ENCODE data around the gene IFI35. TPM values are rescaled to one million over a fixed set of nuclear protein-coding genes. Genes with fewer than 3 reads are reported as not detected.
A peak's percentile ranks its signal among the peaks of the same experiment; 100 is the strongest.

The IFI35 gene
- total RNA-seq, 3 donors from 2014 or later, result 39.2 to 58.2 (median 39.3) TPM

DNA sequence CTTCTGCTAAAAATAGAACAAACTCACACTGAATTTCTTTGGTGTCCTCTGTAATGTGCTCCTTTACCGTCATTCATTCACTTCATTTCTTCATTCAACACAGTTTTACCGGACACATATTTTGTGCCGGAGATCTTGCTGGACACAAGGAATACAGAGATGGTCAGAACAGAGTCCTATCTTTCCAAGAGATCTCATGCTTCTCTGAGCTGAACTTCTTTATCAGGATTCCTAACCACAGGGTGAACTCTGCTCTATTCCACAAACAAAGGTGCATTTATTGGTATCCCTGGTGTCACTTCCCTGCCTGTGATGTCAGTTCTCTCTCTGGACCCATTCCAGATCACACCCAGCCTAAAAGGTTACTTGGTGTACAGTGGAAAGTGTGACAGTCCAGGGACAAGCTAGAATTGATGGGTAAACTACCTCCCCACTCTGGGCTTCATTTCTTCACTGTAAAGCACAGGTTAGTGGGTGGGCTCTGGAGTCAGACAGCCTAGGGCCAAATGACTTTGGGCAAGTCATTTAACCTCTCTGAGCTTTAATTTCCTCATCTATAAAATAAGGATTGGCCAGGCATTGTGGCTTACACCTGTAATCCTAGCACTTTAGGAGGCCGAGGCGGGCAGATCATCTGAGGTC lies 4.2 kb downstream of the IFI35 start:
- ATAC-seq (peak; percentile 86), DNase-seq (peak in 1 of 3 donors; percentile 85)
- intact Hi-C loops (cut with DNase I, micrococcal nuclease), result no loop called here
- Histone ChIP-seq H3K4me1 (ENCODE audit: low read depth) (peaks cover 26% of the 10 kb centered on the region), H3K36me3 (ENCODE audit: low read depth) (no peaks in the 10 kb centered on the region), H3K9me3 (no peaks in the 10 kb centered on the region), H3K4me3 (peak overlapping the region; percentile 17)
- TF ChIP-seq, protein P1, sequence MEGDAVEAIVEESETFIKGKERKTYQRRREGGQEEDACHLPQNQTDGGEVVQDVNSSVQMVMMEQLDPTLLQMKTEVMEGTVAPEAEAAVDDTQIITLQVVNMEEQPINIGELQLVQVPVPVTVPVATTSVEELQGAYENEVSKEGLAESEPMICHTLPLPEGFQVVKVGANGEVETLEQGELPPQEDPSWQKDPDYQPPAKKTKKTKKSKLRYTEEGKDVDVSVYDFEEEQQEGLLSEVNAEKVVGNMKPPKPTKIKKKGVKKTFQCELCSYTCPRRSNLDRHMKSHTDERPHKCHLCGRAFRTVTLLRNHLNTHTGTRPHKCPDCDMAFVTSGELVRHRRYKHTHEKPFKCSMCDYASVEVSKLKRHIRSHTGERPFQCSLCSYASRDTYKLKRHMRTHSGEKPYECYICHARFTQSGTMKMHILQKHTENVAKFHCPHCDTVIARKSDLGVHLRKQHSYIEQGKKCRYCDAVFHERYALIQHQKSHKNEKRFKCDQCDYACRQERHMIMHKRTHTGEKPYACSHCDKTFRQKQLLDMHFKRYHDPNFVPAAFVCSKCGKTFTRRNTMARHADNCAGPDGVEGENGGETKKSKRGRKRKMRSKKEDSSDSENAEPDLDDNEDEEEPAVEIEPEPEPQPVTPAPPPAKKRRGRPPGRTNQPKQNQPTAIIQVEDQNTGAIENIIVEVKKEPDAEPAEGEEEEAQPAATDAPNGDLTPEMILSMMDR (IDR thresholded peaks at IDR 0.05), result no peak

DNA sequence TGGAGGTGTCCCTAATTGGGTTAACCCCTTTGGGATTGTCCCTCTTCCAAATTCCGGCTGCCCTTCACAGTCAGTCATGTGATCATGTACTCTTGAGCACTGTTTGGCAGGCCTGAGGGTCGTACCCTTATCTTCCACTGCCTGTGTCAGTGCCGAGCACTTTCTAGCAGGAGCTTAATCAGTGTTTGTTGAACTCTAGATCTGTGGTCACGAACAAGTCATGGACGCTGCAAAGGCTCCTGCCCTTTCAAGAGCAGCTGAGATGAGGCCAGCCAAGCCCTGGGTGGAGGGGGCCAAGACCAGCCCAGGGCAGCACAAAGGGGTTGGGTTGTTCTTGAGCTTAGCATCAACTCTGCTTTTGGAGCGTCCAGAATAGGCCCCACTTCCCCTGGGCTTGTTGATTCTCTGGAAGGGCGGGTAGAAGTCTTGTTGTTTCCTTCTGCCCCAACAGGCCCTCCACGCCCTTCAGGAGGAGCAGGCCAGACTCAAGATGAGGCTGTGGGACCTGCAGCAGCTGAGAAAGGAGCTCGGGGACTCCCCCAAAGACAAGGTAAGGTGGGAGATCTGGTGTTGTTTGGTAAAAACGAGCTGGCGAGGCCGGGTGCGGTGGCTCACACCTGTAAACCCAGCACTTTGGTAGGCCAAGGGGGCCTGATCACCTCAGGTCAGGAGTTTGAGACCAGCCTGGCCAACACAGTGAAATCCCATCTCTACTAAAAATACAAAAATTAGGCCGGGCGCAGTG lies 5.3 kb downstream of the IFI35 start:
- H3K4me1 ChIP-seq (ENCODE audit: low read depth), result peaks cover 20% of the 10 kb centered on the region
- no peaks in the 10 kb centered on the region for H3K36me3 ChIP-seq (ENCODE audit: low read depth)
- no peak for ATAC-seq
- DNase-seq, result no peak
- TF ChIP-seq, protein P1 (IDR thresholded peaks at IDR 0.05), result no peak
- no peak overlapping the region for H3K4me3 ChIP-seq
- intact Hi-C loops (cut with DNase I, micrococcal nuclease), result no loop called here
- H3K9me3 ChIP-seq, result no peaks in the 10 kb centered on the region

DNA sequence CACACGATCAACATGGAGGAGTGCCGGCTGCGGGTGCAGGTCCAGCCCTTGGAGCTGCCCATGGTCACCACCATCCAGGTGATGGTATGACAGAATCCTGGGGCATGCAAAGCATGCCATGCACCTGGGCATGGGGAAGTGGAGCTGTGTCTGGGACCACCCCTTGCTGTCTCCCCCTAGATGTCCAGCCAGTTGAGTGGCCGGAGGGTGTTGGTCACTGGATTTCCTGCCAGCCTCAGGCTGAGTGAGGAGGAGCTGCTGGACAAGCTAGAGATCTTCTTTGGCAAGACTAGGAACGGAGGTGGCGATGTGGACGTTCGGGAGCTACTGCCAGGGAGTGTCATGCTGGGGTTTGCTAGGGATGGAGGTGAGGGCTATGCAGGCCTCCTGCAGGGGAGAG lies 6.7 kb downstream of the IFI35 start:
- Histone ChIP-seq H3K4me1 (ENCODE audit: low read depth) (peaks cover 20% of the 10 kb centered on the region), H3K36me3 (ENCODE audit: low read depth) (no peaks in the 10 kb centered on the region), H3K4me3 (no peak overlapping the region), H3K9me3 (no peaks in the 10 kb centered on the region)
- DNase-seq (no peak), ATAC-seq (no peak)
- TF ChIP-seq, protein P1 (IDR thresholded peaks at IDR 0.05), result no peak
- intact Hi-C loops (cut with DNase I, micrococcal nuclease), result no loop called here

DNA sequence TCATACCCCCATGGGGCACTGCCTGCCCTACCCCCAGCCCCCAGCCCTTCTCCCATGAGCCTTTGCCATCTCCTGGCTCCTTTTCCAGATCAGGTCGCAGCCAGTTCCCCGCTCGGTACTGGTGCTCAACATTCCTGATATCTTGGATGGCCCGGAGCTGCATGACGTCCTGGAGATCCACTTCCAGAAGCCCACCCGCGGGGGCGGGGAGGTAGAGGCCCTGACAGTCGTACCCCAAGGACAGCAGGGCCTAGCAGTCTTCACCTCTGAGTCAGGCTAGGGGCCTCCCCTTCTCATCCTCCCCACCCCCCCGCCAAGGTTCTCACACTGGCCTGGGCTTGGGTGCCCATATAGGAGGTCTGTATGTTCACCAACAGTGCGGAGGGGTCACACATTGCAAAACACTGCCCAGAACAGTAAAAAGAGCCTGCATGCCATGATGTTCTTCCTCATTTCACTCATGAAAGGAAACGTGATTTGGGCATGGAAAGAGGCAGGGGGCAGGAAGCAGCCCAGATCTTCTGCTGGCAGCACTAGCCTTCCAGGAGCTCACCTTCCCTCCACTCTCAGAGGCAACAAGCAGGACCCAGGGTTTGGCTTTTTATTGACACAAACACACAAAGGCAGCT lies 7.5 kb downstream of the IFI35 start:
- TF ChIP-seq, protein P1 (IDR thresholded peaks at IDR 0.05), result no peak
- Histone ChIP-seq H3K4me1 (ENCODE audit: low read depth) (peaks cover 21% of the 10 kb centered on the region), H3K36me3 (ENCODE audit: low read depth) (no peaks in the 10 kb centered on the region), H3K4me3 (no peak overlapping the region), H3K9me3 (no peaks in the 10 kb centered on the region)
- intact Hi-C loops (cut with DNase I, micrococcal nuclease), result no loop called here
- no peak for DNase-seq
- ATAC-seq, result no peak

DNA sequence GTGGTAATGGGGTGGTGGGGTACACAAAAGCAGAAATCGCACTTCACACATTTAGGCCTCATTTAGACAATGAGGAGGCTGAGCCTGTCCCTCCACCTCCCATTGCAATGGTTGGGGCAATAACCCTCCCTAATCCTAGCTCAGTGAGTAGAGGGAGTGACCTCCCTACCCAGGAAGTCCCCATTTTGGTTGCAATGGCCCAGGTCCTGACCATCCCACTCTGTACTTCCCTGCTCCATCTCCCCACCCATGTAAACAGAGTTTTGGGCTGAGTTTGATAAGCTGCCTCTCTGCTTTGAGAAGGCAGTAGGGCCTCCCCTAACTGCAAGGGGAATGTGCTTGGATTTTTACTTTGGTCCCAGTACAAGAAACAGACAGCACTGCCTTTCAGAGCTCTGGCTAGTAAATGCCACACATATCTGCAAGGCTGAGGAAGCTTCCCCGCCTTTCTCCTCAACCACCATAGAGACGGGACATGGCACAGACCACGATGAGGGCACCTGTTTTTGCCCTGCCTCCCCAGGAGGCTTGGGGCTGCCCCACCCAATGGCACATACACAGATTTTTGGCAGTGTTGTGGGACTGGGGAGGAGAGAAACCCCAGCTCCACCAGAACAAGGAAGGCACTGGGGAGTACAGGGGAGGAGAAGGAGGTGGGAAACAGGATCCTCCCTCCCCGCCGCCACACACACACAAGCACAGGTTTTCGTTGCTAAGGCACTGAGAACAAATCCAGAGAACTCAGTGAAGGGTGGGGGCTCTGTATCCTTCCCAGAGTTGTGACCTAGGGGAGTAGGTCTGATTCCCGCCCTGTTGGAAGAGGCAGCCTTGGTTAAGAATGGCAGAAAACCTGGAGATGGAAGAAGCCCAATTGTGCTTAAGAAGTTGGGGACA lies 8.3 kb downstream of the IFI35 start:
- intact Hi-C loops (cut with DNase I, micrococcal nuclease), result no loop called here
- TF ChIP-seq, protein P1 (IDR thresholded peaks at IDR 0.05), result no peak
- H3K4me1 ChIP-seq (ENCODE audit: low read depth), result peaks cover 25% of the 10 kb centered on the region

More for the DNA sequence above, 8.3 kb downstream of the IFI35 start:
- DNase-seq, result no peak
- H3K9me3 ChIP-seq, result no peaks in the 10 kb centered on the region
- no peak for ATAC-seq
- H3K36me3 ChIP-seq (ENCODE audit: low read depth), result no peaks in the 10 kb centered on the region
- no peak overlapping the region for H3K4me3 ChIP-seq

Measured in mucosa of descending colon (tissue), 3 donors.